HL-60 (cell line): ENCODE measurements around the gene ATRNL1.

Source experiments
- GABPA ChIP-seq: IDR thresholded peaks from 2 replicates; pipeline ENCODE4 v1.6.1; 2012; ENCODE audit warnings: low read depth
- POLR2AphosphoS5 ChIP-seq: IDR thresholded peaks from 2 replicates; pipeline ENCODE4 v1.6.1; 2012; ENCODE audit warnings: low read depth
- REST ChIP-seq: IDR thresholded peaks from 2 replicates; pipeline ENCODE4 v1.6.1; 2012; ENCODE audit warnings: low read depth; ENCODE audit not compliant: insufficient replicate concordance
- TF ChIP-seq, protein P1 (sequence below): IDR thresholded peaks from one replicate; pipeline ENCODE4 v1.5.1; 2011; ENCODE audit warnings: low read length, control low read depth, inconsistent platforms; ENCODE audit not compliant: insufficient read depth

DNA sequence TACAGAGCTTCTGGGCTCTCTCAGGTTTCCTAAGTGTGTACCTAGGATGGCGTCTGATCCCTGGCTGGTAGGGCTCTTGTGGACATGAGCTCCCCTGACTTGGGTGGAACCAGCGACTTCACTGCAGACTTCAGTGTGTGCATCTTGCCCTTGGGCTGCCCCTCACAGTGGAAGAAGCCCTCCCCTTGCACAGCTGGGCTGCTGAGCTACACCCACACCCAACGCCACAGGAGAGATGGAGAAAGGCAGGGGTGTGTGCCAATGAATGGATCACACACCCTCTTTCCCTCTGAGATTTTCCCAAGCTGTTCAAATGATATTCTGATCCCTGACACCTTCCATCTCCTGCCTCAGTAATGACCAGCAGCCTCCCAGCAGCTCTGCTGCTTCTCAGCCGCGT, 883.2 kb downstream of the ATRNL1 start:
- TF ChIP-seq, protein P1, sequence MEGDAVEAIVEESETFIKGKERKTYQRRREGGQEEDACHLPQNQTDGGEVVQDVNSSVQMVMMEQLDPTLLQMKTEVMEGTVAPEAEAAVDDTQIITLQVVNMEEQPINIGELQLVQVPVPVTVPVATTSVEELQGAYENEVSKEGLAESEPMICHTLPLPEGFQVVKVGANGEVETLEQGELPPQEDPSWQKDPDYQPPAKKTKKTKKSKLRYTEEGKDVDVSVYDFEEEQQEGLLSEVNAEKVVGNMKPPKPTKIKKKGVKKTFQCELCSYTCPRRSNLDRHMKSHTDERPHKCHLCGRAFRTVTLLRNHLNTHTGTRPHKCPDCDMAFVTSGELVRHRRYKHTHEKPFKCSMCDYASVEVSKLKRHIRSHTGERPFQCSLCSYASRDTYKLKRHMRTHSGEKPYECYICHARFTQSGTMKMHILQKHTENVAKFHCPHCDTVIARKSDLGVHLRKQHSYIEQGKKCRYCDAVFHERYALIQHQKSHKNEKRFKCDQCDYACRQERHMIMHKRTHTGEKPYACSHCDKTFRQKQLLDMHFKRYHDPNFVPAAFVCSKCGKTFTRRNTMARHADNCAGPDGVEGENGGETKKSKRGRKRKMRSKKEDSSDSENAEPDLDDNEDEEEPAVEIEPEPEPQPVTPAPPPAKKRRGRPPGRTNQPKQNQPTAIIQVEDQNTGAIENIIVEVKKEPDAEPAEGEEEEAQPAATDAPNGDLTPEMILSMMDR = no peak
- no peak for TF ChIP-seq POLR2AphosphoS5
- no peak for TF ChIP-seq REST
- TF ChIP-seq GABPA = no peak
